ENCODE data around the gene TLE4. TPM values are rescaled to one million over a fixed set of nuclear protein-coding genes. Genes with fewer than 3 reads are reported as not detected.

The TLE4 gene
- total RNA-seq, 1 experiment from 2014 or later, result 29.1 TPM

- DNase-seq (ENCODE audit: low read depth), result peak; percentile 56
These were observed 355 bp downstream of the TLE4 start for GRCh38 chr9:79572032-79572607.

DNA sequence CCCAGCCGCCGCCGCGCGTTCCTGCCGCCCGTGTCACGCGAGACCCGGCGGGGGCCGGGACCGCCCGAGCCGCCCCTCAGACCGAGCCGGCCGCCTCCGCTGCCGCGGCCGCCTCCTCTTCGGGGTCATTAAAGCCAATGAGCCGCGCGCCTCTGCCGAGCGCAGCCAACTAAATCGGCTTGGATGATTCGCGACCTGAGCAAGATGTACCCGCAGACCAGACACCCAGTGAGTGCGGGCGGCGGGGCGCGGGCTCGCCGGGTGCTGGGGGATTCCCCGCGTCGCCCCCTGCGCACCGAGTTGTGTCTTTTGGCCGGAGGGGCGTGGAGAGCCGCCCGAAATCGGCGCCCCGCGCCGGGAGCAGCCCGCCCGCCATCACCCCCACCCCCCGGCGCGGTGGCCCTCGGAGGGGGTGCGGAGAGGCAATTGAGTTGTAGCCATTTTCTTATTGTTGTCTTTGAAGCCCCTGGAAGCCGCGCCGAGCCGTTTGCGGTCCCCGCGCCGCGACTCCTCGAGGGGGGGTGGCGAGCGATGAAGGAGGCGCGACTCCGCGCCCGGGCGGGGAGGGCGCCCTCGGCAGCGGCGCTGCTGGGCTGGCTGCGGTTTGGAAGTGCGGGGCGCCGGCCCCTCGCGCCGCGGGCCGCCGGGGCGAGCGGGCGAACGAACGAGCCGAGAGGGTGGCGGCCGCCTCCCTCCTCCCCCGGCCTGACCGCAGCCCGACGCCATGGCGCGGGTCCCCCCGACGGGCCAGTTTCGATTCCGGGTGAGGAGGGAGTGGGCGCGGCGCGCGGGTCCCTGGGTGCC lies 1.0 kb downstream of the TLE4 start:
- DNase-seq (ENCODE audit: low read depth), result peak; percentile 60

- DNase-seq (ENCODE audit: low read depth), result no peak
These were observed 1.7 kb downstream of the TLE4 start for GRCh38 chr9:79573412-79573923.

DNA sequence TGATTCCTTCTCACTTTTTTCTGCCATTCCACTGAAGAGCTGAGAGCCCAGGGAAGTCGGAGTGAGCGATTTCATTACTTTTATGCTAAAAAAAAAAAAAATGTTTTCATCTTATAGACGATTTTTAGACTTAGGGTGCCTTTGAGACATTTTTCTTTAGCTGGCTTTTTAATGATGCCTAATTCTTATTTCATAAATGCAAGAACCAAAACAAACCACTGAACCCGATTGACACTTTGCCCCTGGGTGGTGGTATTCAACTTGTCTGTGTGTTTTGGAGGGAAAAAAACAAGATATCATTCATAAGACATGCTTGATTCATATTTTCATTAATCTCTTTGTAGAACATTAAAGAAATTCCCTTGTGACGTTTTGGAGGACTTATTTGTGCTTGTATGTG lies 2.4 kb downstream of the TLE4 start:
- no peak for DNase-seq (ENCODE audit: low read depth)

- no peak for DNase-seq (ENCODE audit: low read depth)
These were observed 3.0 kb downstream of the TLE4 start for GRCh38 chr9:79574781-79575180.

DNA sequence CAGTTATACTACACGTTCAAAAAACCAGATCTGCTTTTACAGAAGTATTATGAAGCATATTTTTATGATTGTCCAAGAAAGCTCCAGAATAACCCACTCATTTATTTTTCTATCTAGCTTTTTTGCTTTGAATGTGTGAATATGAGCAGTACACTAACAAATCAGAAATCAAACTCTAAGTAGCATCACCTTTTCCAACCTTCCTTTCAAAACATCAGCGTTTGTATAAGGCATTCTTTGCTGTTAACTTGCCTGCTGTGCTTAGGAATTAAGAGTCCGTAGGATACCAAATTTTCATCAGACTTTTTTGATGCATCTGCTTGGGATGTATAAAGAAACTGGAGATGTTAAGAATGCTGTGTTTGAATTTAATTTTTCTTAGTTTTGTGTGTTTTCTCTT lies 3.8 kb downstream of the TLE4 start:
- DNase-seq (ENCODE audit: low read depth), result no peak

DNA sequence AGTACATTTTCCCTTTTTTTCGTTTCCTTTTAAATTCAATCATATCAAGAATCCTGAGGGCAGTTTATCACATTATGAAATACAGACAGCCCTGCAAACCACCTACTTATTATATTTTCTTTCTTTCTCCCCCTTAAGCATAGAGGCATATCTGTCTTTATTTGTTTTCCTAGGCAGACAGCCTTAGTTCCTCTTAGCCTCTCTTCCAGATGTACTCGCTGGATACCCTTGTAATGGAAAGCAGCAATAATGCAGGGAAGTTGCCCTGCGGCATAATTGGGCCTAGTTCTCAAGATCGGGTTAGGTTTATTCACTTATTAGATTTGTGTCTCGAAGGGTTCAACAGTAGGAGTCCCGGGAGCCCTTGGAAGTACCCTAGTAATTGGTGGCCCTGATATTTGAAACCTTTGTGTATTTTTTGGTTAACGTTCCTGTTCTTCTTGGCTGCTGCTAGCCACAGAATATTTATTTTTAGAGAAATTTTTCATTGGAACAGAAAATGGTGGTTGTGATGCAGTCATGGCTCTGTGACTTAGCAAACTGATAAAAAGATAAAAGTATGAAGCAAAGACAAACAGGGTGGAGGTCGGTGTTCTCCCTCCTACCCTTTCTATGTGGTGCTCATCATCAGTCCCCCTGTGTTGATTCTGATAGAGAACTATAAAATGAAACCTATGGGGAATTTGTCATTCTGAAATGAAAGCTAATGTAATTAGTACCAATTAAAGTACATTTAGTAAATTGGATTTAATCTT lies 6.4 kb downstream of the TLE4 start:
- DNase-seq (ENCODE audit: low read depth), result peak; percentile 47

DNA sequence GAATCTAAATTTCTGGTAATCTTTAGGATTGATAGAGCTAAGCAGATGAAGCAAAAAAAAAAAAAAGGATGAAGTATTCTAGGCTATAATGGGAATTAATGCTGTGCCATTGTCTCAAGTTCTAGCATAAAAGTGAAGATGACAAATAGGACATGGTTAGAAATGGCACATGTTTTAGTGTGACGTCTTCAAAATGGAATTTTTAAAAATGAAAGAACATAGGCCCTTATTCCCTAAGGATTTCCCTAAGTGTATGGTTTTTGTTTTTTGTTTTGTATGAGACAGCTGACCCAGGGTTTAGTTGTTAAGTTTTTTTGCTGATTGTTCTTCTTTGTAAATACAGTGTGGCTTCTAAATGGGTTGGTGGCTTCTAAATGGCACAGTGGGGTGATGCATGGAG lies 7.1 kb downstream of the TLE4 start:
- DNase-seq (ENCODE audit: low read depth), result no peak

DNA sequence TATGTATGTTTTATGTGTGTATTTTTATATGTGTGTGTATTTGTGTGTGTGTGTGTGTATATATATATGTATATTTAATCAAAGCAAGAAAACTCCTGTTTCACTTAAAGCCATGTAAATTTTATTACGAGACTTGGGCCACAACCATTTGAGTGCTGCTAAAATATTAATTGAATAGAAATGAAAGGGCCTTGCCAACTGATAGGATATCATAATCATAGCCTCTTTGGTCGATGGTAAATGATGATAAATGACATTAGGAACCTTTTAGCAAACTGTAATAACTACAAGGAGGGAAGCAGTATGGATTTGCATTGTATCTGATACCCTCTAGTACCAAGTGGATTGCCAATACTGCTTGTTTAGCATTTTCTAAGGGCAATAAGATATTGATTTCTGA lies 7.9 kb downstream of the TLE4 start:
- DNase-seq (ENCODE audit: low read depth), result no peak

DNA sequence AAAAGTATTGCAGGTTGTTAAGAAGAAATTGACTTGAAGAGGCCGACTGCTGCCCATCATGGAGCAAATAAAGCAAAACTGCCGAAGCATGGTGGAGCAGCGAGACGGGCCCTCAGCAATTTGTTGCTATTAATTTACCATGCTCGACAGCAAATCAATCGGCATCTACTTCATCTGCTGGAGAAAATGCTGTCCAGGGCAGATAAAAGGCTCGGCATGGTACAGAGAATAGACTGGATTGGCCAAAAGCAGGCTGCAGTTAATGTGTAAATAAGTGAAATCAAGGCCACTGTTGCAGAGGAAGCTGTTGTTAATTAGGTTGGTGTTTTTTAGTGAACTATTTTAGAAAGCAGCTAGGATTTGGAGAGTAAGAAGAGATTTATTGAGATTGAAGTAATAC lies 8.3 kb downstream of the TLE4 start:
- no peak for DNase-seq (ENCODE audit: low read depth)

GRCh38 chr9:79581388-79581787 lies 9.6 kb downstream of the TLE4 start:
- peak; percentile 35 for DNase-seq (ENCODE audit: low read depth)

GRCh38 chr9:79581794-79582193 lies 10.0 kb downstream of the TLE4 start:
- DNase-seq (ENCODE audit: low read depth), result peak; percentile 85

DNA sequence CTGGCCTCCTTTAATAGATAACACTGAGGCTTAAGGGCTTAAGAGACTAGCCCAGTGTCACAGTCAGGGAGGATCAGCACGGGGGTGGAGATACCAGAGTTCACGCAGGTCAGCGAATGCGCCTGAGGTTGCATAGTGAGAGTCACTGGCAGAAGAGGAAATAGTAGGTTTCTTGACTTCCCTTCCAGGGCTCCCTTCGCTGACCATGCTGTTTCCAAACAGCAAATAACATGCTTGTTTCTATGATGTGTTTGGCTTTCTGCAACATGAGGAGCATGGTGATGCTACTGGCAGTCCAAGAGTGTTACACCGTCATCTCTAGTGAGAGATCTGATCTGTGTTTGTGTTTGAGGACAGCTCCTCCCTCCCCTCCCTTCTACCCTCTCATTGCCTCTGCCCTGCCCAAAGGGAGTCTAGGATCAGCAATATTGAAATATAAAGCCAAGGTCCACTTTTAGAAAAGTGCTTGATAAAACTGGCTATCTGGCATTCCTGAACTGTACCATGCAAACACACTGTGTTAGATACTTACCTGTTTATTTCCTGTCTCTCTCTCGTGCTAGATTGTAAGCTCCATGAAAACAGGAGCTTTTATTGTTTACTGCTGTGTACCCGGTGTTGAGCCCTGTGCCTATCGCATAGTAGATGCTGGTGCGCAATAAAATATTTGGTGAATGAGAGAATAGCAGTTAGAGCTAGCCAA lies 12.3 kb downstream of the TLE4 start:
- DNase-seq (ENCODE audit: low read depth), result no peak

DNA sequence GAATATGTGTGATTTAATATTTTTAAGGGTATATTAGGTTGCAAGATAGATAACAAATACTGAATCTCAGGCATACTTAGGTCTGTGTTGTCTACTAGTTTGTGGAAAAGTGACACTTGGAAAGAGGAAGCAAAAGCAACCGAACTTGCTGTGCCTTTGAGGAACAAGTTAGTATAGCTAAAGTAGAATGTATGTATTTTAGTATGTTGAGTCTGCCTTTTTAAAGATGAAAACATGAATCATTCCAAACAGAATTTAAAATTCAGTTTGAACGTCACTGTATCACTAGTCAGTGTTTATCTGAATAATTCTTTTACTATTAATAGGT lies 12.9 kb downstream of the TLE4 start:
- no peak for DNase-seq (ENCODE audit: low read depth)

DNA sequence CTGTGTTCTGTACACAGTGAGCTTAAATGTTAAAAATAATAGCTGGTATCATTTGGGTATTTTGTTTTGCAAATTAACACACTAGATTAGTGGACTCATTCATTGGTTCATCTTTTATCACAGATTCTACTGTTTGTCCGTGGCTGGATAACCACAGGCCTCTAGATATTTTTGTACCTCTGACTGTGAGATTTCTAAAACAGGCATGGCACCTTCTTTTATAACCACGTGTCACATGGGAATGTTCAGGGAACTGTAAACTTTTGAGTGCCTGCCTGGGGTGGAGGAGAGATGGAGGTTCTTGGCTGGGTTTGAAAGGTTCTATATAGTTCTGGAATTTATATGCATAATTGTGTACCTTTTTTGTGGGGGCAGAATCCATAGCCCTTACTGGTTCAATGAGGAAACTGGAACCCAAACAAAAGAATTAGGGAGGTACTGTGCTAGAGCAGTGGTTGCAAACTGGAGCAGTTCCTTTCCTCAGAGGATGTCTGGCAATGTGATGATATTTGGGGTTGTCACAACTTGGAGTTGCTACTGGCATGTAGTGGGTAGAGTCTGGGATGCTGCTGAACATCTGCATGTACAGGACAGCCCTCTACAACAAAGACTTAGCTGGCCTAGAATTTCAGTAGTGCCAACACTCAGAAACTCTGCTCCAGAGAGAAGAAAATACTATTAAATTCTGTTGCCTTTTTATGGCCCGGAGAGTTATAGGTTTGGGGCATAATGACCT lies 16.9 kb downstream of the TLE4 start:
- no peak for DNase-seq (ENCODE audit: low read depth)

DNA sequence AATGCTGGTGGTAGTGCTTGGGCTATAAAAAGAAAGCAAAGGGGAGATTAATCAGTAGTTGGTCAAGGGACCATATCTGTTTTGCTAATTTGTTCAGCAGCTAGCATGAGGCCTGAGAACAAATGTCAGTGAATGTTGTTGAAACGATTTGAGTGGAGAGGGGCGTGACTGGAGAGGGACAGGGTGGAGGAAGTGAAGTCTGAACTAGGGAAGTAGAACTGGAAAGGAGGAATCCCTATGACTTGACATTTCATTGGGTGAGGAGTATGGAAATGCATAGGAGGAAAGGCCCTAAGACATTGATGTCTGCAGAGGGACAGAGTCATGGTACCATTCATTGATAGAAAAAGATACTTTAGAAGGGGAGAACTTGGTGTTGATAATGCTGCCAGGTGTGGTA lies 19.7 kb downstream of the TLE4 start:
- no peak for DNase-seq (ENCODE audit: low read depth)

DNA sequence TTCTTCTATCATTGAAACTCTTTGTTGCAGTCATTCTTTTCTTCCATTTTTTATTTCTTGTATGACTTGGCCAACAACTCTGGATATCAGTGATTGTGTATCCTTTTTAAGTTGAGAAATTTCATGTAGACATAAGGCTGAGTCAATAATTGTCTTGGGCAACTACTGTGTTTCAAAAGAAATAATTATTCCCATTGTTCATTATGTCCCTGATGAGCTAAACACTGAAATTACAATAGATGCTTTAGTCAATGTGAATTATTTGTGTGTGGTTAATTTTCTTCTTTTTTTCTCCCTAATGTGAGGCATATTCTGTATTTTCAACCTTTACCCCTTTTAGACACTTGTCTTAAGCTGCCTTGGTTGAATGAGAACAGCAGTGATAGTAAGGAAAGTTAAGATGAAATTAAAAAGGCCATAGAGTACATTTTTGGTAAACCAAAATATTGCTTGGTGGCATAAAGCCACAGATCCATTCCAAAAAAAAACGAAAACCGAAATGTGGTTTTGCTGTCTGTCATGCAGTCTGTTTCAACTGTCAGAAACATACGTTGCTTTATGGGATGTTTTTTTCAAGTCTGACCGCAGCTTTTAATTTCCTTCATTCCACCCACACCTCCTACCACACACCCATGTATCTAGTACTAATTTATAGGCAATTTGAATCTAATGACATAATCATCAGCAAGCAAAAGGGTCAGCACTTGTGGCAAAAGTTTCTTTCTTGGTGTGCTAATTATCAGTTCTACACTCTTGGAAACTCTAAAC lies 21.1 kb downstream of the TLE4 start:
- no peak for DNase-seq (ENCODE audit: low read depth)

- no peak for DNase-seq (ENCODE audit: low read depth)
These were observed 27.0 kb downstream of the TLE4 start for GRCh38 chr9:79598562-79599345.

DNA sequence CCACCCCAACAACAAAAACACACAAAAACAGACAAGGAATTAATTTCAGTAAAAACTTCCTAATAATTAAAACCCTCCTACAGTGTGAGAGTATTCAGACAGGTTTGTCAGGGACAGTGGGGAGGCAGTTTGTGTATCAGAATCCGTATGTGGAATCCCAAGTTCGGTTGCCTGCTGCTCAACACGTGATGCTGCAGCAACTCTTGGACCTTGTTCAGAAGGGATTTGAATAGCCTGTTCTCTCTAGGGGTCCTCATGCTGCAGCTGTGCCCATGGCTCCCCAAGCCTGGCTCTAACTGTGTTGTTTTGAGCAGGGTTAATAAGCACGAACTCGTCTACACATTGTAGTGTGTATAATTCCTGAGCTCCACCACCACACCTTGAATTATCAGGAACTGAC lies 28.7 kb downstream of the TLE4 start:
- no peak for DNase-seq (ENCODE audit: low read depth)
